NCI-H748 treated with DMSO at 0.1 percent for 48 hours (cell line): Measurements from ENCODE around the gene SUCO.

ENCODE experiments used
- DNase-seq: peaks from one replicate; lab custom pipeline; 2025; lab: John Stamatoyannopoulos, UW

SUCO gene

GRCh38 chr1:172647987-172648386, 115.0 kb downstream of the SUCO start:
- no peak for DNase-seq

- no peak for DNase-seq
These were observed 117.7 kb downstream of the SUCO start for GRCh38 chr1:172650474-172651193.

- no peak for DNase-seq
These were observed 120.2 kb downstream of the SUCO start for GRCh38 chr1:172653015-172653709.

GRCh38 chr1:172654535-172654934, 121.6 kb downstream of the SUCO start:
- no peak for DNase-seq

GRCh38 chr1:172656576-172656975, 123.6 kb downstream of the SUCO start:
- DNase-seq = no peak

- no peak for DNase-seq
These were observed 124.6 kb downstream of the SUCO start for GRCh38 chr1:172657586-172657985.

- DNase-seq = no peak
These were observed 126.0 kb downstream of the SUCO start, which contains the start of gene FASLG for GRCh38 chr1:172658871-172659453. Gene FASLG (plus strand): TSS chr1:172659103. CDS start chr1:172659202, 99 bp downstream.

- DNase-seq = no peak
These were observed 128.2 kb downstream of the SUCO start for GRCh38 chr1:172661107-172661506.
